GM21515 (cell line): ENCODE results near the gene TACSTD2.
"Not testable (repeated sequence)": the region's sequence is repeated elsewhere in the genome, so short reads cannot be mapped to it uniquely, and the experiment has no call there.

Source experiments
- ATAC-seq: cut with Tn5 transposase; IDR thresholded peaks from one replicate; pipeline ENCODE4 v1.9.1; 2021; ENCODE audit not compliant: unreplicated experiment

TACSTD2 gene

DNA sequence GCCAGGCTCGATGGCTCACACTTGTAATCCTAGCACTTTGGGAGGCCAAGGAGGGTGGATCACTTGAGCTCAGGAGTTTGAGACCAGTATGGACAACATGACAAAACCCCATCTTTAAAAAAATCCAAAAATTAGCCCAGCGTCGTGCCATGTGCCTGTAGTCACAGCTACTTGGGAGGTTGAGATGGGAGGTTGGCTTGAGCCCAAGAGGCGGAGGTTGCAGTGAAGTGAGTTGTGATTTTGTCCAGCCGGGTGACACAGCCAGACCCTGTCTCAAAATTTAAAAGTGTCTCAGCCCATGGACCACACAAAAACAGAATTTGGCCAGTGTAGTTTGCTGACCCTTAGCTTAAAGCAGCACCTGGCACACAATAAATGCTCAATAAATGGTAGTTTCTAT, 11.3 kb upstream of the TACSTD2 start:
- no peak for ATAC-seq

- no peak for ATAC-seq
Observed at GRCh38 chr1:58587667-58588066, 10.6 kb upstream of the TACSTD2 start.

DNA sequence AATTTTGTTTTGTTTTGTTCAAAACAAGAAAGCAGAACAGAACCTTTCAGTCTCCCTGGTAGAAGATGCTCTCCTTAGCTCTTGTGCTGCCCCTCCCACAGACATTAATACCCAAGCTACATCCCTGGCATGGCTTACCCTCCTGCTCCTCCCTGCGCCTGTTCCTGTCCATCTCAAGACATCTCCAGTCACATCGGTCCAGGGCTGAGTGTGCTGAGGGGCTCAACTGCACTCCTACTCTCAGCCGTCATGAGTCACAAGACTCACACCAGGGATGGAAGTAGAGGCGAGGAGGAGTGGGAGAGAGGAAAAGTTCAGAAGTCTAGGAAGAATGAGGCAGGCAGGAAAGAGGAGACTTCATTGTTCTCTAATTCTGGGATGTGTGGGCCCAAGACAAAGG, 9.2 kb upstream of the TACSTD2 start:
- no peak for ATAC-seq

- ATAC-seq = no peak
Observed at GRCh38 chr1:58585581-58586151, 8.6 kb upstream of the TACSTD2 start.

DNA sequence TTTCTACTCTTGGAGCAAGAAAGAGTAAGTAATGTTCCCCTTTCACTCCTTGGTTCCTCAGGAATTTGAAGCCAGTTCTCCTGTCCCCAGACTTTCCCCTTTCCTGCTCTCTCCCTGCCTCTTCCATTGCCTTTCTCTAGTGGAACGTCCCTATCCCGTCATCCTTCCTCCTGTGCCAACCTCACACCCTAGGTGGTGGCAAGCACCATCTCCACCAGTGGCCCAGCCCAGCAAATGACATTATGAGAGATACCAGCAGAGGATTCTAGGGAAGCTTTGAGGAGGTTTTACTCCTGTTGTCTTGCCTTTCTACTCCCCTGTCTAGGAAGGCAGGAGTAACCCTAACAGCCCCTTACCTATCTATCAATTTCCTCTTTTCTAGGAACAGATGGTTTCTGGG, 8.1 kb upstream of the TACSTD2 start:
- ATAC-seq = no peak

GRCh38 chr1:58584082-58584895, 7.2 kb upstream of the TACSTD2 start:
- ATAC-seq = peak; percentile 71

- ATAC-seq = no peak
Observed at GRCh38 chr1:58583496-58583895, 6.4 kb upstream of the TACSTD2 start.

DNA sequence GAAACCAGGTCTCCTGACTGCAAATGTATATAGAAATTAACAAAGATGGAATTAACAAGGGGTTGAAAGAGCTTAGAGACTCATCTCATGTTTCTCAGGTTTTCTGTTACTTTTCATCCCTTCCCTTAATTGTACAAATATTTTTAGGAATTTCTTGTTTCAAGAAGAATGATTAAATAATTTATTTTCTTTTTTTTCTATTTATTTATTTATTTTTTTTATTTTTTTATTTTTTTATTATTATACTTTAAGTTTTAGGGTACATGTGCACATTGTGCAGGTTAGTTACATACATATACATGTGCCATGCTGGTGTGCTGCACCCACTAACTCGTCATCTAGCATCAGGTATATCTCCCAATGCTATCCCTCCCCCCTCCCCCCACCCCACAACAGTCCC, 5.1 kb upstream of the TACSTD2 start:
- not testable (repeated sequence) for ATAC-seq

DNA sequence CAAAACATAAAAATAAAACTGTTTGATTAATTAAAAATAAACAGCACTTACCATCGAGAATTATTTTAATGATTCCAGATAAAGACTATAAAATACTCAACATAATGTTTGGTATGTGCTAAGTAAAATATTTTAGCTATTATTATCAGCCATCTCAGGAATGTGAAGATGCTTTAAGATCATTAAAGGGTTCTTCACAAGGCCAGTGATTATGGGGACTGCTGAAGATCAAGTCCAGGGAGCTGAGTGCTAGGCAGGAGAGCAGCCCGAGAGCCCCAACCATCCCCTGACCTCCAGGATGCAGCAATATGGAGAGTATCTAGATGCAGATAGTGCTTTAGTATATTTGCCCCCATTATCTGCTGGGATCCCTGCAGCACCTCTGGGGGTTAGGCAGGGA, 4.6 kb upstream of the TACSTD2 start:
- ATAC-seq = no peak

- no peak for ATAC-seq
Observed at GRCh38 chr1:58580186-58580585, 3.1 kb upstream of the TACSTD2 start.

DNA sequence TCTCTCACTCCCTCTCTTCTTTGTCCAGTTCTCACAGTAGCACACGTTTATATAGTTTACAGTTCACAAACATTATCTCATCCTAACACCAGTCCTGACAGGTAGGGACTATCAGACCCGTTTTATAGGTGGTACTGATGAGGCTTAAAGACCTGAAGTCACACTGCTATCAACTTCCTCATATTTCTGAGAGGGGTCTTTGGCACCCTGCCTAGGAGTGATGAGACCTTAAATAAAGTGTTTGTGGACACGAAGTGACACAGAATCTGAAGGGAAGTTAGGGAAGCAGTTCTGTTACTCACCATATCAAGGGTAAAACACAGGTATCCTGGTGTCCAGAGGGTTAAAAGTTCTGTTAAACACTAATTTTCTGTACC, 590 bp upstream of the TACSTD2 start:
- no peak for ATAC-seq

DNA sequence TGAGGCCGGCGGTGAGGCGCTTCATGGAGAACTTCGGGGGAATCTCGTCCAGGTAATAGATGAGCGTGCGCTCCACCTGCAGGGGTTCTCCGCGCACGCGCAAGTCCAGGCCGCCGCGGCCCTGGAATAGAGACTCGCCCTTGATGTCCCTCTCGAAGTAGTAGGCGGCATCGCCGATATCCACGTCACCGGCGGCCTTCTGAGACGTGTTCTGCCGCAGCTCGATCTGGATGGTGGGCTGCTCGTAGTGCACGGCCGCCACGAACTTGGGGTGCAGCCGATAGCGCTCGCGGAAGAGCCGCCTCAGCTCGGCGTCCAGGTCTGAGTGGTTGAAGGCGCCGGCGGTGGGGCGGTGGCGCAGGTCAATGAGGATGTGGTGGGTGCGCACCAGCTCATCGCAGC, 726 bp downstream of the TACSTD2 start:
- ATAC-seq = no peak

DNA sequence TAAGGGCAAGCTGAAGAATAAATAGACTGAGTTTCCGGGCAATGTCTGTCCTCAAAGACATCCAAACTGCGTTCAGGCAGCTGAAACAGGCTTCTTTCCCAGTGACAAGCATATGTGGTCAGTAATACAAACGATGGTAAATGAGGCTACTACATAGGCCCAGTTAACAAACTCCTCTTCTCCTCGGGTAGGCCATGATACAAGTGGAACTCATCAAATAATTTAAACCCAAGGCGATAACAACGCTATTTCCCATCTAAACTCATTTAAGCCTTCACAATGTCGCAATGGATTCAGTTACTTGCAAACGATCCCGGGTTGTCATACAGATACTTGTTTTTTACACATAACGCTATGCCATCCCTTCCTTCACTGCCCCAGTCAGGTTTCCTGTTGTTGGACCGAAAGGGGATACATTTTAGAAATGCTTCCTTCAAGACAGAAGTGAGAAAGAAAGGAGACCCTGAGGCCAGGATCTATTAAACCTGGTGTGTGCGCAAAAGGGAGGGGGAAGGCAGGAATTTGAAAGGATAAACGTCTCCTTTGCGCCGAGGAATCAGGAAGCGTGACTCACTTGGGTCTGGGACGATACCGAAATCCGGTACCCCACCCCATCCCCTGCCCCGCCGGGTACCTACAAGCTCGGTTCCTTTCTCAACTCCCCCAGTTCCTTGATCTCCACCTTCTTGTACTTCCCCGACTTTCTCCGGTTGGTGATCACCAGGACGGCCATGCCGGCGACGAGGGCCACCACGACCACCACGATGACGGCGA, 1.3 kb downstream of the TACSTD2 start:
- no peak for ATAC-seq

DNA sequence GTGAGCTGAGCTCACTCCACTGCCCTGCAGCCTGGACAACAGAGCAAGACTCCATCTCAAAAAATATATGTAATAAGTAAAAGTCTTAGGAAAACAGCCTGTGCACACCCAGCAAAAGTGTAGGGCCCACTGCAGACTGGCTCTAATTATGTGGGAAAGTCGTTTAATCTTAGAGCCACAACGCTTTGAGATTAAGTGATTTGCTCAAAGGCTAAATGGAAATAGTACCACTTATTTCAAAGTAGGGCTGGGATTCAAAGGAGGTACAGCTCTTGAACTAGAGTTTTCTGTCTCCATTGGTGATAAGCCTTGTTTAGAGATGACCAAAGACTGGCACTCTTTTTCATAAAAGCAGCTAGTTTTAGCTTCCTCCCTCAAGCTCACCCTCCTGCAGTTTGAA, 2.2 kb downstream of the TACSTD2 start:
- no peak for ATAC-seq

GRCh38 chr1:58573705-58574591, 3.1 kb downstream of the TACSTD2 start:
- ATAC-seq = peak; percentile 96

- no peak for ATAC-seq
Observed at GRCh38 chr1:58573138-58573537, 3.9 kb downstream of the TACSTD2 start.

DNA sequence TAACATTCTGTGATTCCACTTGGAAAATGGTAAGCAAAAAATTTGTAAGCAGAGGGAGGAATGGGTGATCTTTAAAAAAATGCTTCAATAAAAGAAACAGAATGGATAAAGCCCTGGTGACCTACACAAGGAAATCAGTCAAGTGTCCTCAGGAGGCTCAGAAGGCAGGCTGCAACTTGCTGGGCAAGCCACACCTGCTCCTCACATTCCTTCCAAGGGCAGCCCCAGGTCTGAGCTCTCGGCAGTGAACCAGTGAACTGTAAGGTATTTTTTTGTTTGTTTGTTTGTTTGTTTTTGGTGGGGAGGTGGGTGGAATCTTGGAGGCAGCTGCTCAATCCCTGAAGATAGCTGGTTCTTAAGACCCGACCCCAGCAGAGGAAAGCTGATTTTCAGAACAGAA, 4.4 kb downstream of the TACSTD2 start:
- no peak for ATAC-seq

GRCh38 chr1:58571616-58572015, 5.4 kb downstream of the TACSTD2 start:
- ATAC-seq = no peak

DNA sequence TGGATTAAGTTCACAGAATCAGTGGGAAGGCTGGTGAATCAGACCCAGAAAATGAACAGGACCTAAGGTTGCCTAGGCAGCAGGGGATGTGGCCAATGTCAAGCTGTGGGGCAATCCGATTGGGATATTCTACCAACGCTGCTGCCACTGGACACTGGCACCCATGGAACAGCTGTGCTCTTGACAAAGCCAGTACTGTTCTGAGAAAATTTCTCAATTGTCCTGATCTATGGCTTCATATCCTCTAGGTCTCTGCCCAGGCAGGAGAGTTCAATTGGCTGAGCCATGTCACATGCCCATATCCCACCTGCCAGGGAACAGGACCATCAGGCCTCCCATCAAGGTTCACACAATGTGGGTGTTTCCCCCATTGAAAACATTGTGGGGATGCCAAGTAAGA, 6.2 kb downstream of the TACSTD2 start:
- no peak for ATAC-seq

DNA sequence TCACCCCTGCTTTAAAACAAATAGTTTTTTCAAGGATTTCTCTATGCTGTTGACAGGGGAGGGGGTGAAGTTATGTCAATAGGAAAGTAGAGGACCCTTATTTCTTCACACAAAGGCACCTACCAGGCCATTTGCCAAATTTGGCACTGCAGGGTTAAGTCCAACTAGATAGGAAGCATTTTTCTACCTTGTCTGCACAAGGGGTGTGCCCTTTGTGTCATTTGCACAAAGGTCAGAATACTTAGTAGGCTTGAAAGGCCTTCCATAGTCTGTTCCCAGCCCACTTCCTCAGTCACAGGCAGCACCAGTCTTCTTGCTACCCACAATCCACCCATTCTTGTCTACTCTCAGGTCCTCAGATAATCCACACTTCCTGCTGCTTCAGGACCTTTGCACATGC, 7.0 kb downstream of the TACSTD2 start:
- ATAC-seq = no peak

GRCh38 chr1:58568911-58569310, 8.1 kb downstream of the TACSTD2 start:
- ATAC-seq = no peak
